GM23338 (cell line): ENCODE measurements around the gene RFXANK.

Source experiments
- CTCF ChIP-seq, 2 experiments: fragments of 200-600 bp in 1 of 2; sonication (generic) in 1 of 2; conservative IDR thresholded peaks; 2 replicates each; pipeline versions ENCODE4 v1.5.1 to v1.6.1; 2016 to 2017; ENCODE audit warnings: antibody characterized with exemption in 2 of 2, low read depth in 2 of 2, mild to moderate bottlenecking in 2 of 2, moderate library complexity in 1 of 2
- EZH2phosphoT487 ChIP-seq: fragments of 200-600 bp; sonication (generic); IDR thresholded peaks from one replicate; pipeline ENCODE4 v1.8.1; 2018; ENCODE audit warnings: antibody characterized with exemption; ENCODE audit not compliant: unreplicated experiment

- TF ChIP-seq EZH2phosphoT487 (no peak), CTCF (conservative IDR thresholded peaks at IDR 0.05; ENCODE audit: low read depth in 2 of 2) (no peak)
Observed at GRCh38 chr19:19170873-19171672, 21.0 kb upstream of the RFXANK start.
